ENCODE results near the gene ISM2. TPM values are rescaled to one million over a fixed set of nuclear protein-coding genes. Genes with fewer than 3 reads are reported as not detected.

Gene ISM2
- total and polyA plus RNA-seq, 3 donors from 2014 or later, result 4.4 to 28.7 (median 6.2) TPM

DNA sequence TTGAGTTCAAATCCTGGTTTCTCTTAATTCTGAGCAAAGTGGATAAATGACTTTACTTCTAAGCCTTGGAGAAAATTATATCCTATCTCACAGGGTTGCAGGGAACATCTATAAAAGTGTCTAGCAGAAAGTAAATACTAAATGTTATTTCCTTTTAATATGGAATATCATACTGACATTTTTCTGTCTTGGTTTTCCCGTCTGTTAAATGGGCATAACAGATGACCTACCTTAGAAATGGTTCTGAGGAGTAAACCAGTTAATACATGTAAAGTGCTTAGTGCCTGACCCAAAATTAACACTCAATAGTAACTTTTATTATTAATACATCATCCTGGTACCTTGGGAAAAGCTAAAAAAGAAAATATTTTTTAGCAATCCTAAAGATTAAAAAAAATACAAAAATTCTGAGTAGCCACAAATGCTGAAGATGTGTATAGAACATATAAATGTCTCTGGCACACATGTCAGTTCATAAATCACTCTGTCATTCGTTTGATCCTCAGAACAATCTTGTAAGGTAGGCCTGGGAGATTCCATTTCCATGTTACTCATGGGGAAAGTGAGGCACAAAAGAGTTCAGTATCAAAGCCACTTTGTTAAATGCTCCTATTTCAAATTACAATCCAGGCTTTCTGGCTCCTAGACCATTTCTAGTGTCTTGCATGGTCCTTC is 42.5 kb downstream of the ISM2 start:
- Histone ChIP-seq H3K27ac (peak overlapping the region in 1 of 2 donors; percentile 99), H3K36me3 (ENCODE audit: low read depth, missing control alignments) (no peaks in the 10 kb centered on the region), H3K27me3 (no peaks in the 10 kb centered on the region), H3K9me3 (no peaks in the 10 kb centered on the region), H3K4me3 (peak overlapping the region in 1 of 2 donors; percentile 99), H3K4me1 (peaks cover 21% of the 10 kb centered on the region)
- TF ChIP-seq, protein P1, sequence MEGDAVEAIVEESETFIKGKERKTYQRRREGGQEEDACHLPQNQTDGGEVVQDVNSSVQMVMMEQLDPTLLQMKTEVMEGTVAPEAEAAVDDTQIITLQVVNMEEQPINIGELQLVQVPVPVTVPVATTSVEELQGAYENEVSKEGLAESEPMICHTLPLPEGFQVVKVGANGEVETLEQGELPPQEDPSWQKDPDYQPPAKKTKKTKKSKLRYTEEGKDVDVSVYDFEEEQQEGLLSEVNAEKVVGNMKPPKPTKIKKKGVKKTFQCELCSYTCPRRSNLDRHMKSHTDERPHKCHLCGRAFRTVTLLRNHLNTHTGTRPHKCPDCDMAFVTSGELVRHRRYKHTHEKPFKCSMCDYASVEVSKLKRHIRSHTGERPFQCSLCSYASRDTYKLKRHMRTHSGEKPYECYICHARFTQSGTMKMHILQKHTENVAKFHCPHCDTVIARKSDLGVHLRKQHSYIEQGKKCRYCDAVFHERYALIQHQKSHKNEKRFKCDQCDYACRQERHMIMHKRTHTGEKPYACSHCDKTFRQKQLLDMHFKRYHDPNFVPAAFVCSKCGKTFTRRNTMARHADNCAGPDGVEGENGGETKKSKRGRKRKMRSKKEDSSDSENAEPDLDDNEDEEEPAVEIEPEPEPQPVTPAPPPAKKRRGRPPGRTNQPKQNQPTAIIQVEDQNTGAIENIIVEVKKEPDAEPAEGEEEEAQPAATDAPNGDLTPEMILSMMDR (IDR thresholded peaks at IDR 0.05), result no peak
- TF ChIP-seq POLR2A (IDR thresholded peaks at IDR 0.05), result no peak
- DNase-seq, result no peak
- intact Hi-C loops (cut with DNase I; ENCODE audit: low total_unique reads), result no loop called here
- WGBS, 2 donors, result 60% methylated on average over 2 of the region's 2 CpGs

DNA sequence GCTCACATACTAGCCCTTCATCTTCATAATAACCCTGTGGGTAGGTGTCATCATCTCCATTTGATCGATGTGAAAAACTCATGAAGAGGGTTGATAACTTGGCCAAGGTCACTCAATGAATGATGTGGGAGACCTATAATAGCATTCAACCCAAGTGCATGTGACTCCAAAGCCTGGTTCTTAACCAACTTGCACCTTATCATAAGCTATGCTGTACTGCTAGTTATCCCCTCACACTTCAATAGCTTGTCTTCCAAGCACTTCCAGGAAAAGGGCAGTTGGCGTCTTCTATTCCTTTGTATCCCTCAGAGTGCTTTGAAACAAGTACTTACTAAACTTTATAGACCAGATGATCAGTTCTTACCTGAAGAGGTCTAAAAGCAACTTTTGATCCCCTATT is 56.4 kb downstream of the ISM2 start:
- Histone ChIP-seq H3K27ac (no peak overlapping the region), H3K4me1 (no peaks in the 10 kb centered on the region), H3K9me3 (no peaks in the 10 kb centered on the region), H3K4me3 (no peak overlapping the region), H3K27me3 (no peaks in the 10 kb centered on the region), H3K36me3 (ENCODE audit: low read depth, missing control alignments) (no peaks in the 10 kb centered on the region)
- intact Hi-C loops (cut with DNase I; ENCODE audit: low total_unique reads), result no loop called here
- TF ChIP-seq, protein P1 (IDR thresholded peaks at IDR 0.05), result no peak
- TF ChIP-seq POLR2A (IDR thresholded peaks at IDR 0.05), result no peak
- 95 to 97% methylated on average over 2 of the region's 2 CpGs for WGBS, 2 donors
- no peak for DNase-seq

DNA sequence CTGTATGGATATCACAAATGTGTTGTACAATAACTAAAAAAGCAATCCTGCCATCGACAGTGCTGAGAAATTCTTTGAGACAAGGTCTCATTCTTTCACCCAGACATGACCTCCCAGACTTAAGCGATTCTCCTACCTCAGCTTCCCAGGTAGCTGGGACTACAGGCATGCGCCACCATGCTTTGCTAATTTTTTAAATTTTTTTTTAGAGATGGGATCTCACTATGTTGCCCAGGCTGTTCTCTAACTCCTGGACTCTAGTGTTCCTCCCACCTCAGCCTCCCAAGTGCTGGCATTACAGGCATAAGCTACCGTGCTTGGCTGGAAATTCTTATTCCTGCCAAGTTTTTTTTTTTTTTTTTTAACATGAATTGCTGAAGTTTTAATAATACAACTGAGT is 58.8 kb downstream of the ISM2 start:
- DNase-seq, result no peak
- no peak for TF ChIP-seq POLR2A (IDR thresholded peaks at IDR 0.05)
- TF ChIP-seq, protein P1 (IDR thresholded peaks at IDR 0.05), result no peak
- intact Hi-C loops (cut with DNase I; ENCODE audit: low total_unique reads), result no loop called here
- Histone ChIP-seq H3K9me3 (no peaks in the 10 kb centered on the region), H3K4me3 (no peak overlapping the region), H3K36me3 (ENCODE audit: low read depth, missing control alignments) (no peaks in the 10 kb centered on the region), H3K27me3 (no peaks in the 10 kb centered on the region), H3K4me1 (no peaks in the 10 kb centered on the region), H3K27ac (no peak overlapping the region)
- 90 to 91% methylated on average over 4 of the region's 4 CpGs for WGBS, 2 donors

DNA sequence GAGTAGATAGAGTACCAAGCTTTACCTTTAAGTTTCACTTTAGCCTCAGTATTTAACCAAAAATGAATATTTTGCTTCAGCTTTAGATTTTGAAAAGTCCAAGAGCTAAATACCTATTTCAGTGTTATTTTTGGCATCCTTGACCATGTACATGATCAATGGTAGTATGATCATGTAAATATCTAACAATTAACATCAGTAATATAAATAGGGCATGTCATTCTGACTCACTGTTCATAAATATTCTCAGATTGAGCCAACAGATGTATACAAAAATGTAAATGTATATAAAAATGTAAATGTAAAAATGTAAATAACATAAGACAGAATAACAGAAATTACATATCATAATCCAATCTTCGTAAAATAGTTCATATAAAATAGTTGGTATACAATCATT is 60.0 kb downstream of the ISM2 start:
- Histone ChIP-seq H3K27me3 (no peaks in the 10 kb centered on the region), H3K4me3 (no peak overlapping the region), H3K36me3 (ENCODE audit: low read depth, missing control alignments) (no peaks in the 10 kb centered on the region), H3K9me3 (no peaks in the 10 kb centered on the region), H3K27ac (no peak overlapping the region), H3K4me1 (no peaks in the 10 kb centered on the region)
- intact Hi-C loops (cut with DNase I; ENCODE audit: low total_unique reads), result no loop called here
- WGBS, 2 donors, result 86 to 98% methylated on average over 1 of the region's 1 CpG
- TF ChIP-seq, protein P1 (IDR thresholded peaks at IDR 0.05), result no peak
- no peak for TF ChIP-seq POLR2A (IDR thresholded peaks at IDR 0.05)
- no peak for DNase-seq

DNA sequence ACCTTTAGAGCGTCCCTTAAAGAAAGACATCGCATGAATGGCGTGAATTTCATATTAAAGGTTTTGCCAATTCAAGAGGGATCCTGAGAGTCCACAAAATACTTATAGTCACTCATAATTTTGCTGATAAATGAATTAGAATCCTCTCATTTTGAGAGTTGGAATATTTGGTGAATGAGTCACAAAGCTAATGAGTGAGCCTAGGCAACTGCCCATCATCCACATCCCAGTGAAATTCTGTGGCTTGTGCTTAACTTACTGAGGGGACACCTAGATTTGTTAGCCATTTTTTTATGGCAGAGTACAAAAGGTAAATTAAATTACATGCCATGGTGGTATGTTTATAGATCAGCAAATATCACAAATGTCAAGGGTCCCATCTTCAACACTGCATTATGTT is 62.6 kb downstream of the ISM2 start:
- H3K36me3 ChIP-seq (ENCODE audit: low read depth, missing control alignments), result no peaks in the 10 kb centered on the region
- no peak overlapping the region for H3K27ac ChIP-seq
- H3K9me3 ChIP-seq, result no peaks in the 10 kb centered on the region
- H3K27me3 ChIP-seq, result no peaks in the 10 kb centered on the region
- no peak for DNase-seq
- TF ChIP-seq, protein P1 (IDR thresholded peaks at IDR 0.05), result no peak
- no peak for TF ChIP-seq POLR2A (IDR thresholded peaks at IDR 0.05)
- intact Hi-C loops (cut with DNase I; ENCODE audit: low total_unique reads), result no loop called here
- WGBS, 2 donors, result 96 to 99% methylated on average over 3 of the region's 3 CpGs
- H3K4me3 ChIP-seq, result no peak overlapping the region
- H3K4me1 ChIP-seq, result no peaks in the 10 kb centered on the region

Measured in testis (tissue), 3 donors.